Brain pericyte (primary cell): ENCODE data around the gene KRT8.

ENCODE experiments used
- DNase-seq: peaks from one replicate; pipeline ENCODE4 v3.0.0-alpha.2; 2012; ENCODE audit warnings: low read depth, low spot score

The KRT8 gene

GRCh38 chr12:52847335-52848102 is 57.4 kb downstream of the KRT8 start:
- DNase-seq: no peak
